Smooth muscle cell (in vitro differentiated cells): Measurements from ENCODE around the gene GNAZ. TPM values are rescaled to one million over a fixed set of nuclear protein-coding genes. Genes with fewer than 3 reads are reported as not detected.

Source experiments
- DNase-seq: peaks from one replicate; lab custom pipeline; 2025; ENCODE audit not compliant: unreplicated experiment; lab: John Stamatoyannopoulos, UW
- H2AFZ ChIP-seq: fragments of 200-600 bp; sonication (generic); 2 replicates; pipeline ENCODE4 v1.6.0; 2016; ENCODE audit warnings: antibody characterized with exemption, low read depth, mild to moderate bottlenecking
- H3F3A ChIP-seq: fragments of 200-600 bp; sonication (generic); 2 replicates; pipeline ENCODE4 v1.6.0; 2017; ENCODE audit warnings: antibody characterized with exemption, low read depth
- H3K27ac ChIP-seq: fragments of 200-600 bp; sonication (generic); 2 replicates; pipeline ENCODE4 v1.5.1; 2016; ENCODE audit warnings: low read depth, mild to moderate bottlenecking
- H3K27me3 ChIP-seq: fragments of 200-600 bp; sonication (generic); 2 replicates; pipeline ENCODE4 v1.6.1; 2016; ENCODE audit warnings: low read depth, mild to moderate bottlenecking
- H3K36me3 ChIP-seq: fragments of 200-600 bp; sonication (generic); 2 replicates; pipeline ENCODE4 v1.5.1; 2016; ENCODE audit warnings: low read depth
- H3K4me1 ChIP-seq: fragments of 200-600 bp; sonication (generic); 2 replicates; pipeline ENCODE4 v1.5.1; 2016; ENCODE audit warnings: low read depth
- H3K4me2 ChIP-seq: fragments of 200-600 bp; sonication (generic); 2 replicates; pipeline ENCODE4 v1.6.0; 2016; ENCODE audit warnings: mild to moderate bottlenecking
- H3K4me3 ChIP-seq: fragments of 200-600 bp; sonication (generic); 2 replicates; pipeline ENCODE4 v1.5.1; 2016; ENCODE audit warnings: mild to moderate bottlenecking
- H3K79me2 ChIP-seq: fragments of 200-600 bp; sonication (generic); 2 replicates; pipeline ENCODE4 v1.6.0; 2016; ENCODE audit warnings: low read depth, mild to moderate bottlenecking
- H3K9ac ChIP-seq: fragments of 200-600 bp; sonication (generic); 2 replicates; pipeline ENCODE4 v1.6.0; 2016; ENCODE audit warnings: low read depth
- H3K9me3 ChIP-seq: fragments of 200-600 bp; sonication (generic); replicated peaks from 2 replicates; pipeline ENCODE4 v1.5.1; 2016; ENCODE audit warnings: low read depth
- H4K20me1 ChIP-seq: fragments of 200-600 bp; sonication (generic); 2 replicates; pipeline ENCODE4 v1.6.0; 2016; ENCODE audit warnings: low read depth
- CTCF ChIP-seq: fragments of 200-600 bp; sonication (generic); IDR thresholded peaks from 2 replicates; pipeline ENCODE4 v1.5.1; 2017; ENCODE audit warnings: borderline replicate concordance, mild to moderate bottlenecking, antibody characterized with exemption; ENCODE audit not compliant: insufficient read depth, poor library complexity, severe bottlenecking
- WGBS: methylation state at CpG from one replicate; pipeline ENCODE4 v1.1.7; 2016; ENCODE audit warnings: low lambda C conversion rate; 5-methylcytosine and 5-hydroxymethylcytosine counted together
- polyA plus RNA-seq: library from polyadenylated mRNA; unstranded; fragments of >200 nt; fragmentation: Nextera tagmentation; extraction: Ambion mirVana; gene quantifications from 2 replicates; pipeline ENCODE4 v1.2.1, GENCODE V29; 2016
- total RNA-seq: library from RNA; depleted of rRNA; stranded (reverse); fragments of >200 nt; gene quantifications from 2 replicates; pipeline ENCODE4 v1.2.3, GENCODE V29; 2014

The GNAZ gene
- total and polyA plus RNA-seq, 2 experiments from 2014 or later, result 0.50 to 1.2 TPM

- no peak for DNase-seq
- TF ChIP-seq CTCF, result no peak
- Histone ChIP-seq H3K4me1 (peaks cover 4% of the 10 kb centered on the region), H3K9ac (no peak overlapping the region), H3K9me3 (no peaks in the 10 kb centered on the region), H3F3A (no peaks in the 10 kb centered on the region), H3K36me3 (no peaks in the 10 kb centered on the region), H3K27ac (no peak overlapping the region), H2AFZ (no peak overlapping the region), H3K27me3 (no peaks in the 10 kb centered on the region), H3K79me2 (no peaks in the 10 kb centered on the region), H3K4me2 (no peak overlapping the region), H4K20me1 (no peaks in the 10 kb centered on the region), H3K4me3 (no peak overlapping the region)
- WGBS, result 89% methylated on average over 12 of the region's 12 CpGs
Observed at GRCh38 chr22:23086263-23086662, 15.9 kb downstream of the GNAZ start.

GRCh38 chr22:23086787-23087186 lies 16.5 kb downstream of the GNAZ start:
- Histone ChIP-seq H3K79me2 (no peaks in the 10 kb centered on the region), H3K4me1 (peaks cover 4% of the 10 kb centered on the region), H3K4me3 (no peak overlapping the region), H3K27me3 (no peaks in the 10 kb centered on the region), H3K9ac (no peak overlapping the region), H3K36me3 (no peaks in the 10 kb centered on the region), H3K27ac (no peak overlapping the region), H2AFZ (no peak overlapping the region), H3K4me2 (no peak overlapping the region), H3K9me3 (no peaks in the 10 kb centered on the region), H3F3A (no peaks in the 10 kb centered on the region), H4K20me1 (no peaks in the 10 kb centered on the region)
- 90% methylated on average over 10 of the region's 10 CpGs for WGBS
- DNase-seq, result no peak
- no peak for TF ChIP-seq CTCF

- Histone ChIP-seq H4K20me1 (no peaks in the 10 kb centered on the region), H2AFZ (no peak overlapping the region), H3F3A (no peaks in the 10 kb centered on the region), H3K36me3 (no peaks in the 10 kb centered on the region), H3K9me3 (no peaks in the 10 kb centered on the region), H3K9ac (no peak overlapping the region), H3K4me2 (no peak overlapping the region), H3K27ac (no peak overlapping the region), H3K4me1 (peaks cover 4% of the 10 kb centered on the region), H3K4me3 (no peak overlapping the region), H3K27me3 (no peaks in the 10 kb centered on the region), H3K79me2 (no peaks in the 10 kb centered on the region)
- no peak for DNase-seq
- no peak for TF ChIP-seq CTCF
- 77% methylated on average over 8 of the region's 8 CpGs for WGBS
Observed at GRCh38 chr22:23088199-23088604, 17.9 kb downstream of the GNAZ start.

- no peaks in the 10 kb centered on the region for H4K20me1 ChIP-seq
- H3K4me3 ChIP-seq, result no peak overlapping the region
- H3F3A ChIP-seq, result no peaks in the 10 kb centered on the region
- no peak overlapping the region for H3K9ac ChIP-seq
- DNase-seq, result no peak
- peaks cover 4% of the 10 kb centered on the region for H3K4me1 ChIP-seq
- no peak overlapping the region for H2AFZ ChIP-seq
- H3K9me3 ChIP-seq, result no peaks in the 10 kb centered on the region
- no peaks in the 10 kb centered on the region for H3K79me2 ChIP-seq
- no peak overlapping the region for H3K27ac ChIP-seq
- TF ChIP-seq CTCF, result no peak
- 94% methylated on average over 10 of the region's 10 CpGs for WGBS
- H3K27me3 ChIP-seq, result no peaks in the 10 kb centered on the region
- no peak overlapping the region for H3K4me2 ChIP-seq
- H3K36me3 ChIP-seq, result no peaks in the 10 kb centered on the region
Observed at GRCh38 chr22:23089010-23089409, 18.7 kb downstream of the GNAZ start.
